Measurements from ENCODE around the gene FBXL7. TPM values are rescaled to one million over a fixed set of nuclear protein-coding genes. Genes with fewer than 3 reads are reported as not detected.

Gene FBXL7
- total and polyA plus RNA-seq, 4 donors, result 1.9 to 15.5 (median 6.6) TPM

GRCh38 chr5:15901151-15901550 lies 401.2 kb downstream of the FBXL7 start:
- WGBS, 2 donors, result 48 to 54% methylated on average over 2 of the region's 2 CpGs
- no peak for ATAC-seq (ENCODE audit: insufficient read depth, low FRiP score)
- Histone ChIP-seq H3K27ac (ENCODE audit: low read depth in 1 of 2, low read length in 1 of 2) (no peak overlapping the region), H3K36me3 (ENCODE audit: control insufficient read depth in 4 of 4, insufficient read depth in 4 of 4, low read length in 4 of 4) (no peaks in the 10 kb centered on the region), H3K9ac (ENCODE audit: insufficient read depth in 1 of 2, low read length in 2 of 2) (no peak overlapping the region), H3K4me1 (ENCODE audit: control insufficient read depth in 5 of 5, insufficient read depth in 5 of 5, low read length in 5 of 5) (peaks cover 4 to 69% (median 12%) of the 10 kb centered on the region in 5 donors), H3K4me3 (no peak overlapping the region), H3K27me3 (ENCODE audit: control insufficient read depth in 3 of 3, insufficient read depth in 3 of 3, low read length in 2 of 3) (no peaks in the 10 kb centered on the region), H3K9me3 (ENCODE audit: control insufficient read depth in 4 of 4, insufficient read depth in 3 of 4, low read length in 3 of 4) (no peaks in the 10 kb centered on the region)
- no peak for TF ChIP-seq CTCF (IDR thresholded peaks at IDR 0.05; ENCODE audit: control extremely low read depth, extremely low read depth)
- no peak for DNase-seq

GRCh38 chr5:15902066-15902465 lies 402.1 kb downstream of the FBXL7 start:
- ATAC-seq (ENCODE audit: insufficient read depth, low FRiP score) (no peak), DNase-seq (peak; percentile 62 to 87 (median 77))
- Histone ChIP-seq H3K9me3 (ENCODE audit: control insufficient read depth in 4 of 4, insufficient read depth in 3 of 4, low read length in 3 of 4) (no peaks in the 10 kb centered on the region), H3K4me1 (ENCODE audit: control insufficient read depth in 5 of 5, insufficient read depth in 5 of 5, low read length in 5 of 5) (peaks cover 4 to 70% (median 12%) of the 10 kb centered on the region in 5 donors), H3K9ac (ENCODE audit: insufficient read depth in 1 of 2, low read length in 2 of 2) (no peak overlapping the region), H3K4me3 (no peak overlapping the region), H3K27ac (ENCODE audit: low read depth in 1 of 2, low read length in 1 of 2) (peak overlapping the region in 1 of 2 donors; percentile 40), H3K27me3 (ENCODE audit: control insufficient read depth in 3 of 3, insufficient read depth in 3 of 3, low read length in 2 of 3) (no peaks in the 10 kb centered on the region), H3K36me3 (ENCODE audit: control insufficient read depth in 4 of 4, insufficient read depth in 4 of 4, low read length in 4 of 4) (no peaks in the 10 kb centered on the region)
- 37 to 46% methylated on average over 6 of the region's 6 CpGs for WGBS, 2 donors
- TF ChIP-seq CTCF (IDR thresholded peaks at IDR 0.05; ENCODE audit: control extremely low read depth, extremely low read depth), result no peak

- no peak for ATAC-seq (ENCODE audit: insufficient read depth, low FRiP score)
- Histone ChIP-seq H3K4me1 (ENCODE audit: control insufficient read depth in 5 of 5, insufficient read depth in 5 of 5, low read length in 5 of 5) (peaks cover 4 to 52% (median 10%) of the 10 kb centered on the region in 5 donors), H3K9ac (ENCODE audit: insufficient read depth in 1 of 2, low read length in 2 of 2) (no peak overlapping the region), H3K27ac (ENCODE audit: low read depth in 1 of 2, low read length in 1 of 2) (no peak overlapping the region), H3K36me3 (ENCODE audit: control insufficient read depth in 4 of 4, insufficient read depth in 4 of 4, low read length in 4 of 4) (no peaks in the 10 kb centered on the region), H3K9me3 (ENCODE audit: control insufficient read depth in 4 of 4, insufficient read depth in 3 of 4, low read length in 3 of 4) (no peaks in the 10 kb centered on the region), H3K27me3 (ENCODE audit: control insufficient read depth in 3 of 3, insufficient read depth in 3 of 3, low read length in 2 of 3) (no peaks in the 10 kb centered on the region), H3K4me3 (no peak overlapping the region)
- TF ChIP-seq CTCF (IDR thresholded peaks at IDR 0.05; ENCODE audit: control extremely low read depth, extremely low read depth), result no peak
- WGBS, 2 donors, result 78% methylated on average over 2 of the region's 2 CpGs
- DNase-seq, result peak; percentile 34 to 92 (median 89)
Measured at GRCh38 chr5:15904899-15905830, 405.2 kb downstream of the FBXL7 start.
